ENCODE data around the gene PLCL2. TPM values are rescaled to one million over a fixed set of nuclear protein-coding genes. Genes with fewer than 3 reads are reported as not detected.

PLCL2 gene
- total RNA-seq, 4 donors from 2014 or later: 0.95 to 4.8 (median 2.2) TPM

GRCh38 chr3:17063596-17063995, 178.8 kb downstream of the PLCL2 start:
- WGBS, 2 donors: 82 to 96% methylated on average over 3 of the region's 3 CpGs
- no peak for TF ChIP-seq CTCF (IDR thresholded peaks at IDR 0.05)
- TF ChIP-seq POLR2A (IDR thresholded peaks at IDR 0.05): no peak

GRCh38 chr3:17065315-17065714, 180.6 kb downstream of the PLCL2 start:
- Histone ChIP-seq H3K36me3 (no peaks in the 10 kb centered on the region), H3K4me1 (no peaks in the 10 kb centered on the region), H3K27me3 (no peaks in the 10 kb centered on the region), H3K27ac (no peak overlapping the region), H3K4me3 (no peak overlapping the region), H3K9me3 (no peaks in the 10 kb centered on the region)
- DNase-seq: no peak
- intact Hi-C loops (cut with DNase I): no loop called here
- TF ChIP-seq POLR2A (IDR thresholded peaks at IDR 0.05) (no peak), CTCF (IDR thresholded peaks at IDR 0.05) (no peak)
- 92 to 94% methylated on average over 2 of the region's 2 CpGs for WGBS, 2 donors

More at GRCh38 chr3:17063596-17063995, 178.8 kb downstream of the PLCL2 start:
- no peak for DNase-seq
- intact Hi-C loops (cut with DNase I): no loop called here
- H3K4me3 ChIP-seq: no peak overlapping the region
- no peaks in the 10 kb centered on the region for H3K4me1 ChIP-seq
- no peaks in the 10 kb centered on the region for H3K36me3 ChIP-seq
- no peak overlapping the region for H3K27ac ChIP-seq
- H3K9me3 ChIP-seq: no peaks in the 10 kb centered on the region
- no peaks in the 10 kb centered on the region for H3K27me3 ChIP-seq

- no peaks in the 10 kb centered on the region for H3K36me3 ChIP-seq
- no peaks in the 10 kb centered on the region for H3K4me1 ChIP-seq
- H3K27ac ChIP-seq: no peak overlapping the region
- intact Hi-C loops (cut with DNase I): no loop called here
- 95 to 96% methylated on average over 4 of the region's 4 CpGs for WGBS, 2 donors
- H3K27me3 ChIP-seq: no peaks in the 10 kb centered on the region
- TF ChIP-seq CTCF (IDR thresholded peaks at IDR 0.05): no peak
- no peak for TF ChIP-seq POLR2A (IDR thresholded peaks at IDR 0.05)
- no peak overlapping the region for H3K4me3 ChIP-seq
- no peak for DNase-seq
- H3K9me3 ChIP-seq: no peaks in the 10 kb centered on the region
Observed at GRCh38 chr3:17065881-17066280, 181.1 kb downstream of the PLCL2 start.

- H3K9me3 ChIP-seq: no peaks in the 10 kb centered on the region
- H3K36me3 ChIP-seq: no peaks in the 10 kb centered on the region
- H3K4me3 ChIP-seq: no peak overlapping the region
- no peak overlapping the region for H3K27ac ChIP-seq
- H3K27me3 ChIP-seq: no peaks in the 10 kb centered on the region
- no peak for DNase-seq
- 92 to 96% methylated on average over 3 to 4 of the region's 4 CpGs for WGBS, 2 donors
- TF ChIP-seq POLR2A (IDR thresholded peaks at IDR 0.05) (no peak), CTCF (IDR thresholded peaks at IDR 0.05) (no peak)
- H3K4me1 ChIP-seq: no peaks in the 10 kb centered on the region
- intact Hi-C loops (cut with DNase I): no loop called here
Observed at GRCh38 chr3:17069754-17070153, 185.0 kb downstream of the PLCL2 start.

- intact Hi-C loops (cut with DNase I): no loop called here
- H3K36me3 ChIP-seq: no peaks in the 10 kb centered on the region
- no peaks in the 10 kb centered on the region for H3K9me3 ChIP-seq
- no peak overlapping the region for H3K27ac ChIP-seq
- no peaks in the 10 kb centered on the region for H3K4me1 ChIP-seq
- TF ChIP-seq POLR2A (IDR thresholded peaks at IDR 0.05) (no peak), CTCF (IDR thresholded peaks at IDR 0.05) (no peak)
- H3K27me3 ChIP-seq: no peaks in the 10 kb centered on the region
- DNase-seq: no peak
- WGBS, 2 donors: 33 to 45% methylated on average over 4 to 5 of the region's 5 CpGs
- H3K4me3 ChIP-seq: no peak overlapping the region
Observed at GRCh38 chr3:17070161-17070959, 185.6 kb downstream of the PLCL2 start.
